Inferior parietal cortex (tissue), 1 donor: ENCODE data around the gene SMIM24.
"Not testable (repeated sequence)": the region's sequence is repeated elsewhere in the genome, so short reads cannot be mapped to it uniquely, and the experiment has no call there.

ENCODE experiments used
- DNase-seq: peaks from one replicate; pipeline ENCODE4 v3.0.0-alpha.2; 2016; ENCODE audit errors: extremely low spot score

The SMIM24 gene

DNA sequence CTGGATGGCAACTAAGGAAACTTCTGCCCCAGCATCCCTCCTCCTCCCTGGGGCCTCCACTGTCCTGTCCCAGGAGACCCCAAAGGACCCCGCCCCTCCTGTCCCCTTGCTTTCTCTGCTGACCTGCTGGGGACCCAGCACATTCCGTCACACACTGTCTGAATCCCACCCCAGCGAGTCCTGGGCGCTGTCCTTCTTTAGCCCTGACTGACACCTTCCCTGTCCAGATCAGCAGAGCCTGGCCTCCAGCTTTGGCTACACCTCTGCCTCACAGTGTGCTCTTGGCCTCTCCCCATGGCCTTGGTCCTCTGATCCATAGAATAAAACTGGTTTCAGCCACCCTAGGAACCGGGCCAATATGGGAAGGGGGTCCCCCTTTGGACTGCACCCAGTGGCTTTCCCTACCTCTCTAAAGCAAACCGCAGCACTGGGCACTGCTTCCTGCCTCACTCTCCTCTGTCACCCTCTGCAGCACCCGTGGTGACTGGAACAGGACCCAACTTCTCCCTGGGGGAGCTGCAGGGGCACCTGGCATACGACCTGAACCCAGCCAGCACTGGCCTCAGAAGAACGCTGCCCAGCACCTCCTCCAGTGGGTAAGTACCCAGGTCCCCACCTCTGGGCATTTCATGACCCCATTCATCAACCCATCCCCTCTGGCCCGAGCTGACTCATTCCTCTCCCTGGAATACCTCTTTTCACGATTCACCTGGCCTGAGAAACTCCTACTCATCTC, 46.4 kb downstream of the SMIM24 start:
- no peak for DNase-seq

DNA sequence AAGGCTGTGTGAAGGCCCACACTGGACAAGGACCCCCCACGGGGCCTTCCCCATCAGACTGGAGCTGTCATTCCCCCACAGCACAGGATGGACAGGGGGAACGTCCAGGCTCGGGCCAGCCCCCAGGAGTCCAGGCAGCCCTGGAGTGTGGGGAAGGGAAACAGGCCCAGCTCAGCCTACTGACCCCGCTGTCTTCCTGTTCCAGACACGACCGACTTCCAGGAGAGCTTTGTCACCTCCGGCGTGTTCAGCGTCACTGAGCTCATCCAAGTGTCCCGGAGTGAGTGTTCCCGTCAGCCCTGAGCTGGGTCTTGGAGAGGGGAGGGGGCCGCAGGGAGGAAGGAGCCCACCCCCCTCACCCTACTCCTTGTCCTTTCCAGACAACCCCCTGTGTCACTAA, 47.0 kb downstream of the SMIM24 start:
- DNase-seq, result no peak

DNA sequence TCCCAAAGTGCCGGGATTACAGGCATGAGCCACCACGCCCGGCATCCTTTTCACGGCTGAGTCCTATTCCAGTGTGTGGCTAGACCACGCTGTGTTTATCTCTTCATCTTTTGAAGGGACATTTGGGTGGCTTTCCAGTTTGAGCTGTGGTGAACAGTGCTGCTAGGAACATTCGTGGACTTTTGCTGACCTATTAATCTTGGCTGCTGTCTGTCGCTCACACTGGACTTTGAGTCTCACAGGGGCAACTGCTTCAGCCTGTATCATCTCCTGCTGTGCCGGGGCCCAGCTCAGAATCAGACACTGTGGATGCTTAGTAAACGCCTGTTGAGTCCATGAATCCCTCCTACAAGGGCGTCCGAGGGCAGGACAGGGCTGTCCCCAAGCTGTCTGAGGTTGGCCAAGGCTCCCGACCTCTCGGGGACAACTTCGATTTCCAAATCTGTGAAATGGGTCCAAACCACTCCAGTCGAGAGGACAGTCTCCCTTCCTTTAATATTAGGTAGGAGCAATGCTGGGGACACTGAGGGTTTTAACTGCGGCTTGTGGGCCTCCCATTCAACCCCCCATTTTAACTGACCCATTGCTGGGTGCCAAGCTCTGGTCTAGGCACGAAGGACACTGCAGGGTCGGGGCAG, 48.4 kb downstream of the SMIM24 start:
- DNase-seq, result no peak

DNA sequence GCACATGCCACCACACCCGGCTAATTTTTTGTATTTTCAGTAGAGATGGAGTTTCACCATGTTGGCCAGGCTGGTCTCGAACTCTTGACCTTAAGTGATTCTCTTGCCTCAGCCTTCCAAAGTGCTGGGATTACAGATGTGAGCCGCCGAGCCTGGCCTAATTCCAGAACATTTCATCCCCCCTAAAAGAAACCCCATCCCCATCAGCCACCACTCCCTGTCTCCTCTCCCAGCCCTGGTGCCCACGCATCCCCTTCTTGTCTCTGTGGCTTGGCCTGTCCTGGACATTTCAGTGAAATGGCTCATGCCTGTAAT, 50.0 kb downstream of the SMIM24 start:
- DNase-seq, result not testable (repeated sequence)

DNA sequence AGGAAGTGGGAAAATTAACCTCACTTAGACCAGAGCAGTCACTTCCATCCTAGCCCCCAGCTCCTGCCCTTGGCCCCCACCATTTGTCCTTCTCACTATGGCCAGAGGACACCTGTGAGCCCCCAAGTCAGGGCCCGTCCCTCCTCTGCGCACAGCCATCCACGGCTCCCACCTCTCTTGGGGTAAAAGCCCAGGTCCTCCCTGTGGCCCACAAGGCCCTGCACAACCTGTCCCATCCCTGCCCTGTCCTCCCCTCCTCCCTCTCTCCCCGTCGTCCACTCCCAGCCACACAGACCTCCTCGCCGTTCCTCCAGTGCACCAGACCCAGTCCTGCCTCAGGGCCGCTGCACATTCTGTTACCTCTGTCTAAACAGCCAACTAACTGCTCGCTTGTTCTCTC, 53.9 kb downstream of the SMIM24 start:
- no peak for DNase-seq
